Psoas muscle (tissue), 8 donors: ENCODE results near the gene KCNK13. TPM values are rescaled to one million over a fixed set of nuclear protein-coding genes. Genes with fewer than 3 reads are reported as not detected.
A peak's percentile ranks its signal among the peaks of the same experiment; 100 is the strongest.

Experiments used
- ATAC-seq, 4 donors: fragments of 200-7000 bp; cut with Tn5 transposase; one replicate each; pipeline ENCODE4 v1.9.1; 2020; ENCODE audit warnings: moderate library complexity in 3 of 4, mild to moderate bottlenecking in 2 of 4
- DNase-seq, 2 donors: peaks; one replicate each; pipeline ENCODE4 v3.0.0-alpha.2; 2020
- H3K27ac ChIP-seq: fragments of 200-600 bp; one replicate; pipeline ENCODE4 v1.8.0; 2022
- H3K27me3 ChIP-seq, 3 donors: fragments of 200-600 bp in 1 of 3; one replicate each; pipeline versions ENCODE4 v1.6.1 to v1.8.0; 2013 to 2022; ENCODE audit warnings: low read length in 2 of 3, mild to moderate bottlenecking in 2 of 3, moderate library complexity in 1 of 3; ENCODE audit not compliant: insufficient read depth in 3 of 3
- H3K36me3 ChIP-seq, 2 donors: fragments of 200-600 bp in 1 of 2; one replicate each; pipeline versions ENCODE4 v1.6.1 to v1.8.0; 2013 to 2022; ENCODE audit warnings: low read depth in 1 of 2, mild to moderate bottlenecking in 1 of 2, moderate library complexity in 1 of 2; ENCODE audit not compliant: insufficient read depth in 1 of 2
- H3K4me1 ChIP-seq: fragments of 200-600 bp; one replicate; pipeline ENCODE4 v1.8.0; 2022
- H3K4me3 ChIP-seq: fragments of 200-600 bp; one replicate; pipeline ENCODE4 v1.8.0; 2022; ENCODE audit warnings: mild to moderate bottlenecking
- H3K9me3 ChIP-seq: fragments of 200-600 bp; one replicate; pipeline ENCODE4 v1.8.0; 2022
- WGBS, 3 donors: extraction: QIAGEN DNeasy Blood & Tissue Kit; methylation state at CpG; one replicate each; pipeline versions ENCODE4 v1.1.6 to v1.1.7; 2013; 5-methylcytosine and 5-hydroxymethylcytosine counted together
- intact Hi-C, 2 donors: fragments of 100-400 bp; cut with DNase I; formaldehyde crosslinking; loops; one replicate each; pipeline versions ENCODE4 v1.11.0 to v1.14.2; 2022
- long read RNA-seq, 2 donors: library from polyadenylated mRNA; unstranded; transcript quantifications; one replicate each; pipeline ENCODE4 v2.0.0, GENCODE V29; 2021
- polyA plus RNA-seq, 3 donors: library from polyadenylated mRNA; stranded (reverse); fragments of 200-250 nt; gene quantifications; one replicate each; pipeline ENCODE4 v1.2.3, GENCODE V29; 2013
- total RNA-seq, 4 donors: library from RNA; stranded (reverse); fragmentation: NEBNext Ultra II Directional in 2 of 4; extraction: Animal tissue kit (Norgen Biotek cat#: 25700) in 2 of 4; gene quantifications; one replicate each; pipeline versions ENCODE4 v1.2.1 to v1.2.4, GENCODE V29; 2021 to 2023
- TF ChIP-seq, protein P1 (sequence below): fragments of 200-600 bp; IDR thresholded peaks from one replicate; pipeline ENCODE4 v1.8.0; 2022; ENCODE audit warnings: antibody characterized with exemption
- donor health status: healthy with polysubstance abuse.
- donor health status: DM: no; HTN: no; CAD: no; lungs with moderate emphysema.
- donor health status: Bipolar disorder and iron deficiency.
- donor health status: healthy.
- donor health status: DM: yes; HTN: yes; CAD: no.
- donor health status: DM: no; HTN: no; CAD: no.
- donor health status: DM: no; HTN: no; CAD: no.
- donor health status: DM: yes; HTN: yes; CAD: no.

Gene KCNK13
- total RNA-seq (under 1 TPM in 1 of 4 donors, not detected in 3; 0.30 TPM), polyA plus RNA-seq (under 1 TPM; 0.01 to 0.04 (median 0.03) TPM)
- long read RNA-seq, donor 1, result 0 reads
- long read RNA-seq, donor 2, result 0 reads

DNA sequence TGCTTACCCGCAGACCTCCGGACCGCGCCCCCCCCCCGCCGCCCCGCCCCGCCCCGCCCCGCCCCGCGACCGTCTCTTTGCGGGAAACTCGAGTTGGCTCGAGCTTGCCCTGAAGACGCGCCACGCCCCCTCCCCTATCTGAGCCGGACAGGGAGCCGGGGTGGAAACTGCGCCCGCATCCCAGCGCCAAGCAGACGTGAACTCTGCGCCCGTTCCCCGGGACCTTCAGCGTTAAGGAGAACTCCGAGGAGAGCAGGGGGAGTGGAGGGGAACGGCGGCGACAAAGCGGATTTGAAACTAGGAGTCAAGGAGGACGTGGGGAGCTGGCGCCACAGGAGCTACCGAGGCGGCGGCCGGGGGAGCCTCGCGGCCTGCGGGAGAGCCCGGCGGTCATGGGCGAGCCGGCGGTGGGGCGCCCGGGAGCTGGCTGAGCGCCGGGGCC is at the start of gene KCNK13:
TSS of gene KCNK13 (plus strand) at position 310 of the 442 bp plus-strand sequence. CDS start 212 bp downstream, outside the sequence.
- H3K36me3 ChIP-seq, result no peaks in the 10 kb centered on the region
- TF ChIP-seq, protein P1, sequence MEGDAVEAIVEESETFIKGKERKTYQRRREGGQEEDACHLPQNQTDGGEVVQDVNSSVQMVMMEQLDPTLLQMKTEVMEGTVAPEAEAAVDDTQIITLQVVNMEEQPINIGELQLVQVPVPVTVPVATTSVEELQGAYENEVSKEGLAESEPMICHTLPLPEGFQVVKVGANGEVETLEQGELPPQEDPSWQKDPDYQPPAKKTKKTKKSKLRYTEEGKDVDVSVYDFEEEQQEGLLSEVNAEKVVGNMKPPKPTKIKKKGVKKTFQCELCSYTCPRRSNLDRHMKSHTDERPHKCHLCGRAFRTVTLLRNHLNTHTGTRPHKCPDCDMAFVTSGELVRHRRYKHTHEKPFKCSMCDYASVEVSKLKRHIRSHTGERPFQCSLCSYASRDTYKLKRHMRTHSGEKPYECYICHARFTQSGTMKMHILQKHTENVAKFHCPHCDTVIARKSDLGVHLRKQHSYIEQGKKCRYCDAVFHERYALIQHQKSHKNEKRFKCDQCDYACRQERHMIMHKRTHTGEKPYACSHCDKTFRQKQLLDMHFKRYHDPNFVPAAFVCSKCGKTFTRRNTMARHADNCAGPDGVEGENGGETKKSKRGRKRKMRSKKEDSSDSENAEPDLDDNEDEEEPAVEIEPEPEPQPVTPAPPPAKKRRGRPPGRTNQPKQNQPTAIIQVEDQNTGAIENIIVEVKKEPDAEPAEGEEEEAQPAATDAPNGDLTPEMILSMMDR, result no peak
- H3K4me1 ChIP-seq, result peaks cover 10% of the 10 kb centered on the region
- peak within 1 kb of the TSS; percentile 62 for H3K4me3 ChIP-seq
- intact Hi-C loops, result no loop called here
- peaks cover 4 to 92% (median 33%) of the 10 kb centered on the region in 3 donors for H3K27me3 ChIP-seq
- WGBS, 3 donors, result 0 to 1% (median 1%) methylated on average over 17 to 52 of the region's 52 CpGs
- DNase-seq, result peak in 1 of 2 donors; percentile 13
- H3K27ac ChIP-seq, result no peak within 1 kb of the TSS
- no peaks in the 10 kb centered on the region for H3K9me3 ChIP-seq
- ATAC-seq, result no peak

DNA sequence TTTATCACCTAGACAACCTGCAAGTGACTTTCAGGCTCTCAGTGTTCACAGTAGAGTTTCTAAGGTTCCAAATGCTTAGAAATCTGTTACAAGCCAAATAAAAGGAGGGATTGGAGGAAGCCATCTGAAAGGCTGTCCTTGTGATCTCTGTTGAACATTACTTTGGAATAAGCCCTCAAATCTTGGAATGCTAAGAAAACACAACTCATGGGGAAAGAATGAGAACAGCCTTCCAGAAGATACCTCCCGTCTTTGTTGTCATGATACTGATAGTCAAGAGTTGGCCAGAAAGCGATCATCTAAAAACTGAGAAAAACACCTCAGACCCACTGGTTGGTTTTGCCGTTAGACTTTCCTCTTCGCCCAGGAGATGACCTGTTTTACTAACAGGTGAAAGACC is 44.4 kb upstream of the KCNK13 start:
- Histone ChIP-seq H3K36me3 (peaks cover 3 to 36% of the 10 kb centered on the region in 2 donors), H3K27me3 (no peaks in the 10 kb centered on the region), H3K9me3 (no peaks in the 10 kb centered on the region), H3K27ac (no peak overlapping the region), H3K4me1 (no peaks in the 10 kb centered on the region), H3K4me3 (no peak overlapping the region)
- intact Hi-C loops, result no loop called here
- WGBS, 3 donors, result 93 to 98% (median 97%) methylated on average over 4 of the region's 4 CpGs
- TF ChIP-seq, protein P1, result no peak
- no peak for ATAC-seq
- no peak for DNase-seq

DNA sequence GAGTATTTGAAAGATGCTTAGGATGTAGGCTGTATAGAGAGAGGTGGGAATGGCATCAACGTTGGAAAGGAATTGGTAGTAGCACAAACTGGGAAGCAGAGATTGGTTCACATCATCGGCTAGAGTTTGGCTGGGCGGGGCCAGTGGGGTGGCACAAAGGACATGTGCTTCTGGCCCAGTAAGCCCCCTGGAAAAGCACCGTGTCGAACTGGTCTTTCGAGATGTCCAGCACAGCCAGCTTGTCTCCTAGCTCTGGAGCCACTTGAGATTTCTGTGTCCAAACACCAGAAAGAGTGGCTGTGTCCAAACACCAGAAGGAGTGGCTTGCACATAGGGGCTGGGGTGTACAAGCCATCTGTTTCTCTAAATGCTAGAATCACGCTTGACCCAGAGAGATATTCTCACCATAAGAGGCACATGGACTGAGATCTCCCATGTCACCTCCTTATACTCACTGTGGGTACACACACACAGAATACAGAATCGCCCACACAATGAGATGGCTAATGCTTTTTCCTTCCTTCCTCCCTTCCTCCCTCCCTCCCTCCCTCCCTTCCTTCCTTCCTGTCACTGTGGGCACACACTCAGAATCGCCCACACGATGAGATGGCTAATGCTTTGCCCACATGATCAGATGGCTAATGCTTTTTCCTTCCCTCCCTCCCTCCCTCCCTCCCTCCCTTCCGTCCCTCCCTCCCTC is 41.8 kb upstream of the KCNK13 start:
- TF ChIP-seq, protein P1, result no peak
- 71 to 87% (median 78%) methylated on average over 10 to 11 of the region's 11 CpGs for WGBS, 3 donors
- no peaks in the 10 kb centered on the region for H3K9me3 ChIP-seq
- H3K36me3 ChIP-seq, result peaks cover 0 to 47% of the 10 kb centered on the region in 2 donors
- DNase-seq, result no peak
- ATAC-seq, result no peak
- intact Hi-C loops, result no loop called here
- no peaks in the 10 kb centered on the region for H3K4me1 ChIP-seq
- H3K4me3 ChIP-seq, result no peak overlapping the region
- no peaks in the 10 kb centered on the region for H3K27me3 ChIP-seq
- H3K27ac ChIP-seq, result no peak overlapping the region

DNA sequence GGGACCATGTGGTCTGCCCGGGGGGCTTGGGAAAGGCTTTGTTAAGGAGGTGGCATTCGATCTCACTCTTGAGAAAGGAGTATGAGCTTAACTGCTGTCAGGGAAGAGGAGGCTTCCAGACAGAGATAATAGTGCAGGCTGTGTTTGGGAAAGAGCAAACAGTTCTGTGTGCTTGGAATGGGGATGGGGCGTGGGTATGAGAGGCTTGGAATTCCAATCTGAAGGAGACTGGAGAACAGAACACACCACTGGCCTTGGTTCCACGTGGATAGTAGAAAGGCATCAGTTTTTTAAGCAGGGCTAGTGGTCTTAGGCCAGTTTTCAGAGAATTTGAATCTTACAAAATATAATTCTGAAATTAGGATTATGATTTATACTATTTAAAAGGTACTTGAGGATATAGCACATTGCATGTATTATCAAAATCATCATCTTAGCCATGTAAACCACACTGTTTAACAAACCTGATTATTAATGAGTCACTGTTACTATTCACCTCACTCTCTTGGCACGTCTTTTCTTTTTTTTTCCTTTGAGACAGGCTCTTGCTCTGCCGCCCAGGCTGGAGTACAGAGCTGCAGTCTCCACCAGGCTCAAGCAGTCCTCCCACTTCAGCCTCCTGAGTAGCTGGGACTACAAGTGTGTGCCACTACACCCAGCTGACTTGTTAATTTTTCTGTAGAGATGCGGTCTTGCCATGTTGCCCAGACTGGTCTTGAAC is 38.5 kb upstream of the KCNK13 start:
- no peaks in the 10 kb centered on the region for H3K27me3 ChIP-seq
- DNase-seq (no peak), ATAC-seq (no peak)
- TF ChIP-seq, protein P1, result no peak
- no peaks in the 10 kb centered on the region for H3K4me1 ChIP-seq
- no peaks in the 10 kb centered on the region for H3K9me3 ChIP-seq
- no peak overlapping the region for H3K4me3 ChIP-seq
- no peak overlapping the region for H3K27ac ChIP-seq
- WGBS, 3 donors, result 92 to 95% (median 92%) methylated on average over 7 of the region's 7 CpGs
- H3K36me3 ChIP-seq, result peaks cover 0 to 40% of the 10 kb centered on the region in 2 donors
- intact Hi-C loops, result no loop called here
